CD4-positive, alpha-beta T cell treated with Interleukin-6 for 4 hours (primary cell): ENCODE data around the gene UBAP2.
"Not testable (repeated sequence)": the region's sequence is repeated elsewhere in the genome, so short reads cannot be mapped to it uniquely, and the experiment has no call there.

Source experiments
- DNase-seq: peaks from one replicate; pipeline ENCODE4 v3.0.0-alpha.2; 2020; ENCODE audit warnings: mixed read lengths

The UBAP2 gene

GRCh38 chr9:33972698-33973097, 76.0 kb downstream of the UBAP2 start:
- no peak for DNase-seq

- DNase-seq: no peak
Measured at GRCh38 chr9:33964086-33964768, 84.5 kb downstream of the UBAP2 start.

- DNase-seq: not testable (repeated sequence)
Measured at GRCh38 chr9:33962468-33962867, 86.2 kb downstream of the UBAP2 start.

- DNase-seq: no peak
Measured at GRCh38 chr9:33959725-33960124, 89.0 kb downstream of the UBAP2 start.

- no peak for DNase-seq
Measured at GRCh38 chr9:33956544-33956943, 92.1 kb downstream of the UBAP2 start.

- no peak for DNase-seq
Measured at GRCh38 chr9:33952066-33952465, 96.6 kb downstream of the UBAP2 start.

GRCh38 chr9:33950371-33950770, 98.3 kb downstream of the UBAP2 start:
- no peak for DNase-seq

- DNase-seq: no peak
Measured at GRCh38 chr9:33946779-33947535, 101.7 kb downstream of the UBAP2 start.

- DNase-seq: no peak
Measured at GRCh38 chr9:33943389-33943788, 105.3 kb downstream of the UBAP2 start.

GRCh38 chr9:33942471-33943083, 106.1 kb downstream of the UBAP2 start:
- DNase-seq: no peak

GRCh38 chr9:33939924-33940874, 108.5 kb downstream of the UBAP2 start:
- no peak for DNase-seq

- DNase-seq: no peak
Measured at GRCh38 chr9:33934188-33934878, 114.4 kb downstream of the UBAP2 start.

- no peak for DNase-seq
Measured at GRCh38 chr9:33932078-33932807, 116.4 kb downstream of the UBAP2 start.

GRCh38 chr9:33931326-33931725, 117.4 kb downstream of the UBAP2 start:
- no peak for DNase-seq

- DNase-seq: no peak
Measured at GRCh38 chr9:33927694-33928093, 121.0 kb downstream of the UBAP2 start.

- no peak for DNase-seq
Measured at GRCh38 chr9:33926746-33927485, 121.8 kb downstream of the UBAP2 start.

- peak; percentile 32 for DNase-seq
Measured at GRCh38 chr9:33924978-33925797, 123.5 kb downstream of the UBAP2 start.

- no peak for DNase-seq
Measured at GRCh38 chr9:33923998-33924701, 124.5 kb downstream of the UBAP2 start.

GRCh38 chr9:33923079-33923478, 125.6 kb downstream of the UBAP2 start:
- no peak for DNase-seq
